A549 (cell line): Measurements from ENCODE around the gene PPP2R5C.

Experiments used
- BCL3 ChIP-seq: fragments of >200 bp; sonication (Bioruptor Twin); formaldehyde crosslinking; IDR thresholded peaks from 3 replicates; pipeline ENCODE4 v1.6.1; 2016
- CTCF ChIP-seq: fragments of >200 bp; sonication (Bioruptor Twin); formaldehyde crosslinking; IDR thresholded peaks from 3 replicates; pipeline ENCODE4 v1.5.1; 2016

GRCh38 chr14:101845896-101846295, 84.4 kb downstream of the PPP2R5C start:
- TF ChIP-seq BCL3 (no peak), CTCF (no peak)
